B cell (primary cell): ENCODE results near the gene CPN1.

ENCODE experiments used
- EZH2 ChIP-seq: IDR thresholded peaks from 2 replicates; pipeline ENCODE4 v1.6.1; 2012; ENCODE audit warnings: borderline replicate concordance, low read depth, mild to moderate bottlenecking, moderate library complexity, low read length; ENCODE audit not compliant: insufficient read depth, poor library complexity, severe bottlenecking
- TF ChIP-seq, protein P1 (sequence below): fragments of 200-600 bp; IDR thresholded peaks from one replicate; pipeline ENCODE4 v1.8.0; 2022; ENCODE audit warnings: antibody characterized with exemption, mild to moderate bottlenecking

DNA sequence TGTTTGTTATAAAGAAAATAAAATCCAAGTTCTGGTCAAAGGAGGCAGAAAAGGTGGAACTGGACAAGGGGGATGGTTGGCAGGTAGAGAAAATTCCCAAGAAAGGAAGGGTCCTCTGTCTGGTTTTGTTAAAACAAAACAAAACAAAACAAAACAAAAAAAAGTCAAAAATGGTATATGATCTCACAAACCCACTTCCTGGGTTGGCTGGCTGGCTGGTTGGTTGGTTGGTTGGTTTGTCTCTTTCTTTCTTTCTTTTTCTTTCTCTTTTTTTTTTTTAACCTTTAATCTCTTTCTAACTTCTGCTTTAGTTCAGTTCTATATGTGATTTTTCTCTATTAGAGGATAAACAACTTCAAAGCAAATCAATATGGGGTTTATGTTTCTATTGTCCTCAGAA is 41.1 kb upstream of the CPN1 start:
- TF ChIP-seq, protein P1, sequence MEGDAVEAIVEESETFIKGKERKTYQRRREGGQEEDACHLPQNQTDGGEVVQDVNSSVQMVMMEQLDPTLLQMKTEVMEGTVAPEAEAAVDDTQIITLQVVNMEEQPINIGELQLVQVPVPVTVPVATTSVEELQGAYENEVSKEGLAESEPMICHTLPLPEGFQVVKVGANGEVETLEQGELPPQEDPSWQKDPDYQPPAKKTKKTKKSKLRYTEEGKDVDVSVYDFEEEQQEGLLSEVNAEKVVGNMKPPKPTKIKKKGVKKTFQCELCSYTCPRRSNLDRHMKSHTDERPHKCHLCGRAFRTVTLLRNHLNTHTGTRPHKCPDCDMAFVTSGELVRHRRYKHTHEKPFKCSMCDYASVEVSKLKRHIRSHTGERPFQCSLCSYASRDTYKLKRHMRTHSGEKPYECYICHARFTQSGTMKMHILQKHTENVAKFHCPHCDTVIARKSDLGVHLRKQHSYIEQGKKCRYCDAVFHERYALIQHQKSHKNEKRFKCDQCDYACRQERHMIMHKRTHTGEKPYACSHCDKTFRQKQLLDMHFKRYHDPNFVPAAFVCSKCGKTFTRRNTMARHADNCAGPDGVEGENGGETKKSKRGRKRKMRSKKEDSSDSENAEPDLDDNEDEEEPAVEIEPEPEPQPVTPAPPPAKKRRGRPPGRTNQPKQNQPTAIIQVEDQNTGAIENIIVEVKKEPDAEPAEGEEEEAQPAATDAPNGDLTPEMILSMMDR: no peak
- no peak for TF ChIP-seq EZH2
